H1 (cell line): ENCODE measurements around the gene CMSS1. TPM values are rescaled to one million over a fixed set of nuclear protein-coding genes. Genes with fewer than 3 reads are reported as not detected.

Source experiments
- CTCF ChIA-PET: fragments of 300-600 bp; sonication (Branson Sonifier 250); formaldehyde crosslinking; loops from one replicate; lab custom pipeline; 2021; ENCODE audit not compliant: partially characterized antibody; lab: Charles Lee
- POLR2A ChIA-PET: fragments of 300-600 bp; sonication (Branson Sonifier 250); formaldehyde crosslinking; loops from one replicate; lab custom pipeline; 2021; ENCODE audit warnings: inconsistent platforms; ENCODE audit not compliant: partially characterized antibody; lab: Charles Lee
- DNase-seq, 2 experiments: peaks; one replicate each; pipeline versions ENCODE4 v3.0.0 to v3.0.0-alpha.2; 2010 to 2022; ENCODE audit warnings: low spot score in 2 of 2, low read depth in 1 of 2, mixed read lengths in 1 of 2
- FAIRE-seq: peaks from 2 replicates; lab custom pipeline; 2011; peaks lifted over from hg19 to GRCh38; lab: Jason Lieb, UNC
- H2AFZ ChIP-seq: 2 replicates; pipeline ENCODE4 v1.8.1; 2012; ENCODE audit warnings: low read length, inconsistent platforms
- H2AK5ac ChIP-seq: 2 replicates; pipeline ENCODE4 v1.6.1; 2013; ENCODE audit warnings: low read depth, low read length
- H2BK120ac ChIP-seq: replicated peaks from 2 replicates; pipeline ENCODE3; 2013; ENCODE audit warnings: low read depth, low read length, inconsistent platforms
- H2BK12ac ChIP-seq: 2 replicates; pipeline ENCODE4 v1.6.1; 2013; ENCODE audit warnings: low read depth, low read length
- H2BK15ac ChIP-seq: 2 replicates; pipeline ENCODE4 v1.6.1; 2013; ENCODE audit warnings: low read length
- H2BK20ac ChIP-seq: 2 replicates; pipeline ENCODE4 v1.6.1; 2013; ENCODE audit warnings: low read length
- H2BK5ac ChIP-seq: 2 replicates; pipeline ENCODE4 v1.6.1; 2013; ENCODE audit warnings: low read depth, low read length
- H3K14ac ChIP-seq: 2 replicates; pipeline ENCODE4 v1.6.1; 2013; ENCODE audit warnings: inconsistent platforms; ENCODE audit not compliant: insufficient read length
- H3K18ac ChIP-seq: 2 replicates; pipeline ENCODE4 v1.6.1; 2013; ENCODE audit warnings: low read length; ENCODE audit errors: extremely low read depth
- H3K23ac ChIP-seq: 2 replicates; pipeline ENCODE4 v1.6.1; 2013; ENCODE audit warnings: inconsistent platforms; ENCODE audit not compliant: insufficient read length
- H3K23me2 ChIP-seq: 2 replicates; pipeline ENCODE4 v1.6.1; 2013; ENCODE audit warnings: low read depth, low read length
- H3K27ac ChIP-seq: 2 replicates; pipeline ENCODE4 v1.6.1; 2011; ENCODE audit warnings: low read depth, low read length, inconsistent platforms
- H3K27me3 ChIP-seq, 4 experiments: replicated peaks in 1 of 4; 1 replicate in 1 of 4; 2 replicates in 3 of 4; pipeline versions ENCODE4 v1.6.1 to v1.8.1; 2011 to 2013; ENCODE audit warnings: low read length in 3 of 4, mild to moderate bottlenecking in 3 of 4, inconsistent platforms in 2 of 4, mixed read lengths in 2 of 4, moderate library complexity in 1 of 4; ENCODE audit not compliant: control insufficient read depth in 3 of 4, insufficient read depth in 3 of 4; ENCODE audit errors: extremely low read depth in 1 of 4
- H3K36me3 ChIP-seq, 4 experiments: 2 replicates each; pipeline versions ENCODE4 v1.6.1 to v1.8.1; 2011 to 2013; ENCODE audit warnings: mild to moderate bottlenecking in 4 of 4, low read length in 3 of 4, moderate library complexity in 2 of 4, control low read depth in 1 of 4, inconsistent platforms in 1 of 4; ENCODE audit not compliant: insufficient read depth in 4 of 4, control insufficient read depth in 2 of 4
- H3K4ac ChIP-seq: replicated peaks from 2 replicates; pipeline ENCODE3; 2013; ENCODE audit warnings: low read length, low read depth, mixed read lengths, inconsistent platforms; ENCODE audit not compliant: insufficient read length
- H3K4me1 ChIP-seq, 4 experiments: replicated peaks in 1 of 4; 1 replicate in 1 of 4; 2 replicates in 3 of 4; pipeline versions ENCODE4 v1.6.1 to v1.8.1; 2011 to 2013; ENCODE audit warnings: low read length in 3 of 4, inconsistent platforms in 2 of 4, mixed read lengths in 1 of 4; ENCODE audit not compliant: insufficient read depth in 4 of 4, control insufficient read depth in 3 of 4
- H3K4me2 ChIP-seq, 2 experiments: 2 replicates each; pipeline versions ENCODE4 v1.6.1 to v1.8.1; 2011 to 2013; ENCODE audit warnings: low read depth in 2 of 2, low read length in 2 of 2, control low read depth in 1 of 2, inconsistent platforms in 1 of 2, mild to moderate bottlenecking in 1 of 2; ENCODE audit not compliant: insufficient read depth in 1 of 2
- H3K4me3 ChIP-seq, 4 experiments: fragments of 200-600, 300-600 bp in 1 of 4; sonication (generic), shearing (Covaris generic), sonication (Bioruptor Twin) in 1 of 4; 2 replicates each; pipeline versions ENCODE4 v1.5.1 to v1.8.1; 2011 to 2016; ENCODE audit warnings: low read length in 4 of 4, low read depth in 3 of 4, control low read depth in 2 of 4, inconsistent platforms in 2 of 4, mild to moderate bottlenecking in 2 of 4, mixed read lengths in 1 of 4, moderate library complexity in 1 of 4; ENCODE audit not compliant: insufficient read depth in 2 of 4; ENCODE audit errors: extremely low read depth in 1 of 4
- H3K56ac ChIP-seq: replicated peaks from 2 replicates; pipeline ENCODE3; 2013; ENCODE audit warnings: low read depth, mild to moderate bottlenecking, mixed read lengths, low read length, inconsistent platforms; ENCODE audit not compliant: insufficient read length
- H3K79me1 ChIP-seq: 2 replicates; pipeline ENCODE4 v1.6.1; 2013; ENCODE audit warnings: low read depth, low read length, control low read depth
- H3K79me2 ChIP-seq, 2 experiments: 2 replicates each; pipeline versions ENCODE4 v1.6.1 to v1.8.1; 2012 to 2013; ENCODE audit warnings: low read length in 2 of 2, mild to moderate bottlenecking in 2 of 2, inconsistent platforms in 1 of 2; ENCODE audit not compliant: insufficient read depth in 2 of 2, control insufficient read depth in 1 of 2
- H3K9ac ChIP-seq, 4 experiments: replicated peaks in 1 of 4; 1 replicate in 1 of 4; 2 replicates in 3 of 4; pipeline versions ENCODE4 v1.6.1 to v1.8.1; 2011 to 2013; ENCODE audit warnings: low read depth in 3 of 4, low read length in 3 of 4, control low read depth in 2 of 4, mild to moderate bottlenecking in 2 of 4, moderate library complexity in 2 of 4, inconsistent platforms in 1 of 4; ENCODE audit errors: extremely low read depth in 1 of 4
- H3K9me3 ChIP-seq, 2 experiments: 2 replicates each; pipeline versions ENCODE4 v1.6.1 to v1.8.1; 2012 to 2013; ENCODE audit warnings: mild to moderate bottlenecking in 2 of 2, moderate library complexity in 2 of 2, control low read depth in 1 of 2, inconsistent platforms in 1 of 2, low read depth in 1 of 2, low read length in 1 of 2, mixed read lengths in 1 of 2; ENCODE audit not compliant: insufficient read depth in 2 of 2
- H4K20me1 ChIP-seq, 2 experiments: replicated peaks in 1 of 2; 2 replicates each; pipeline versions ENCODE3 to v1.8.1; 2011 to 2013; ENCODE audit warnings: inconsistent platforms in 2 of 2, low read length in 2 of 2, mild to moderate bottlenecking in 1 of 2; ENCODE audit not compliant: insufficient read depth in 2 of 2, control insufficient read depth in 1 of 2
- H4K5ac ChIP-seq: 2 replicates; pipeline ENCODE4 v1.6.1; 2013; ENCODE audit warnings: low read length, low read depth, mixed read lengths, inconsistent platforms; ENCODE audit not compliant: insufficient read length
- H4K8ac ChIP-seq: 2 replicates; pipeline ENCODE4 v1.8.0; 2013; ENCODE audit warnings: mild to moderate bottlenecking, moderate library complexity, low read length, inconsistent platforms; ENCODE audit not compliant: insufficient read depth; ENCODE audit errors: extremely low read depth
- H4K91ac ChIP-seq: replicated peaks from 2 replicates; pipeline ENCODE3; 2013; ENCODE audit warnings: low read length, mixed read lengths, inconsistent platforms; ENCODE audit not compliant: insufficient read length
- BCL11A ChIP-seq, 2 experiments: IDR thresholded peaks; one replicate each; pipeline ENCODE4 v1.6.1; 2011; ENCODE audit warnings: low read depth in 2 of 2, low read length in 2 of 2, mild to moderate bottlenecking in 2 of 2
- E2F6 ChIP-seq: IDR thresholded peaks from 2 replicates; pipeline ENCODE4 v1.6.1; 2012; ENCODE audit warnings: inconsistent platforms
- HDAC2 ChIP-seq, 2 experiments: fragments of 300-600 bp in 1 of 2; sonication (generic) in 1 of 2; IDR thresholded peaks; 2 replicates each; pipeline ENCODE4 v1.6.1; 2011 to 2012; ENCODE audit warnings: low read depth in 2 of 2, low read length in 2 of 2, mild to moderate bottlenecking in 2 of 2, moderate library complexity in 2 of 2, borderline replicate concordance in 1 of 2, inconsistent platforms in 1 of 2
- KDM4A ChIP-seq: IDR thresholded peaks from one replicate; pipeline ENCODE4 v1.7.1; 2012; ENCODE audit warnings: low read depth, mild to moderate bottlenecking, moderate library complexity, low read length, inconsistent platforms; ENCODE audit not compliant: severe bottlenecking
- NRF1 ChIP-seq: IDR thresholded peaks from 2 replicates; pipeline ENCODE4 v1.6.1; 2011; ENCODE audit warnings: mild to moderate bottlenecking, low read depth, low read length, improper control_type of control experiment
- RXRA ChIP-seq: IDR thresholded peaks from 2 replicates; pipeline ENCODE4 v1.6.1; 2011; ENCODE audit warnings: low read depth, mild to moderate bottlenecking, low read length, moderate library complexity; ENCODE audit not compliant: insufficient read depth
- WGBS, 2 experiments: shearing (Covaris generic) in 1 of 2; methylation state at CpG; one replicate each; pipeline versions ENCODE4 v1.1.6 to v1.1.7; 2013 to 2015; ENCODE audit warnings: low lambda C conversion rate in 2 of 2, mixed read lengths in 2 of 2, inconsistent platforms in 1 of 2, low coverage in 1 of 2, missing lambda C conversion rate in 1 of 2; ENCODE audit not compliant: insufficient replicate concordance in 2 of 2, insufficient coverage in 1 of 2, insufficient read length in 1 of 2; ENCODE audit errors: extremely low coverage in 1 of 2, missing lambda C conversion rate in 1 of 2; 5-methylcytosine and 5-hydroxymethylcytosine counted together
- polyA plus RNA-seq, 7 experiments: library from polyadenylated mRNA; depleted of rRNA in 3 of 7; stranded (reverse) in 5 of 7; unstranded in 2 of 7; fragments of >200 nt in 5 of 7; fragments of 200-250 nt in 2 of 7; gene quantifications; 1 replicate in 5 of 7; 2 replicates in 1 of 7; 4 replicates in 1 of 7; pipeline versions ENCODE4 v1.2.1 to v1.2.3, GENCODE V29; 2011 to 2013; ENCODE audit warnings: missing spikeins in 2 of 7, mixed read lengths in 2 of 7
- total RNA-seq: library from RNA; stranded (reverse); fragmentation: NEBNext Ultra II Directional; extraction: Animal tissue kit (Norgen Biotek cat#: 25700); gene quantifications from 2 replicates; pipeline ENCODE4 v1.2.1, GENCODE V29; 2021
- TF ChIP-seq, protein P1 (sequence below): IDR thresholded peaks from 2 replicates; pipeline ENCODE4 v1.6.1; 2011; ENCODE audit warnings: low read length, improper control_type of control experiment

Gene CMSS1
- total and polyA plus RNA-seq, 2 of the 8 experiments (the other 6 are each of a cell fraction or from before 2014, with no cell fraction given) = 15.2 to 75.1 TPM

- Histone ChIP-seq H3K27me3 (no peaks in the 10 kb centered on the region), H3K79me2 (no peaks in the 10 kb centered on the region), H3K9me3 (no peaks in the 10 kb centered on the region), H3K36me3 (peaks cover 0 to 4% (median 0%) of the 10 kb centered on the region in 4 experiments; a peak in 3 of 8 replicates), H2BK5ac (no peak overlapping the region), H3K4ac (no peak overlapping the region), H3K23ac (no peak overlapping the region), H4K20me1 (no peaks in the 10 kb centered on the region), H2BK15ac (no peak overlapping the region), H4K8ac (no peak overlapping the region), H3K4me3 (no peak overlapping the region), H3K23me2 (no peaks in the 10 kb centered on the region), H3K56ac (no peak overlapping the region), H2BK20ac (no peak overlapping the region), H3K4me1 (no peaks in the 10 kb centered on the region), H3K79me1 (no peaks in the 10 kb centered on the region), H2BK12ac (no peak overlapping the region), H3K14ac (no peak overlapping the region), H2AK5ac (no peak overlapping the region), H3K4me2 (no peak overlapping the region), H3K27ac (no peak overlapping the region), H2AFZ (no peak overlapping the region), H3K9ac (no peak overlapping the region), H3K18ac (no peak overlapping the region), H2BK120ac (no peak overlapping the region), H4K91ac (no peak overlapping the region), H4K5ac (no peak overlapping the region)
- DNase-seq = no peak
- TF ChIP-seq, protein P1, sequence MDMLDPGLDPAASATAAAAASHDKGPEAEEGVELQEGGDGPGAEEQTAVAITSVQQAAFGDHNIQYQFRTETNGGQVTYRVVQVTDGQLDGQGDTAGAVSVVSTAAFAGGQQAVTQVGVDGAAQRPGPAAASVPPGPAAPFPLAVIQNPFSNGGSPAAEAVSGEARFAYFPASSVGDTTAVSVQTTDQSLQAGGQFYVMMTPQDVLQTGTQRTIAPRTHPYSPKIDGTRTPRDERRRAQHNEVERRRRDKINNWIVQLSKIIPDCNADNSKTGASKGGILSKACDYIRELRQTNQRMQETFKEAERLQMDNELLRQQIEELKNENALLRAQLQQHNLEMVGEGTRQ = no peak
- TF ChIP-seq BCL11A (IDR thresholded peaks at IDR 0.05; ENCODE audit: low read depth in 2 of 2, low read length in 2 of 2) (no peak), E2F6 (no peak), RXRA (no peak), KDM4A (no peak), NRF1 (no peak), HDAC2 (IDR thresholded peaks at IDR 0.05; ENCODE audit: borderline replicate concordance in 1 of 2, low read depth in 2 of 2, low read length in 2 of 2) (no peak)
- WGBS, 2 experiments = 83% methylated on average over 3 of the region's 3 CpGs; no CpG with 5 or more reads in 1 of the 2 experiments
- no peak for FAIRE-seq
- ChIA-PET POLR2A (no interaction called here), CTCF (interaction anchor here (1.6 kb wide), 1 partner anchor 13 kb away, joined by 3 read pairs; no protein-coding TSS in a partner anchor)
Measured at GRCh38 chr3:100170486-100170885, 352.8 kb downstream of the CMSS1 start.
